Kidney (tissue), 14 donors: ENCODE measurements around the gene IL17F. TPM values are rescaled to one million over a fixed set of nuclear protein-coding genes. Genes with fewer than 3 reads are reported as not detected.

Experiments used
- DNase-seq, 5 donors: peaks; one replicate each; pipeline ENCODE4 v3.0.0-alpha.2; 2013 to 2020
- FAIRE-seq: peaks from 2 replicates; lab custom pipeline; 2012; peaks lifted over from hg19 to GRCh38; lab: Jason Lieb, UNC
- H3K27ac ChIP-seq, 2 donors: one replicate each; pipeline ENCODE4 v1.7.0; 2013; ENCODE audit warnings: low read depth in 2 of 2, low read length in 2 of 2, inconsistent platforms in 1 of 2
- H3K27me3 ChIP-seq: one replicate; pipeline ENCODE4 v1.7.1; 2013; ENCODE audit warnings: low read length, inconsistent platforms; ENCODE audit not compliant: control insufficient read depth, insufficient read depth
- H3K36me3 ChIP-seq, 3 donors: one replicate each; pipeline versions ENCODE4 v1.7.0 to v1.7.1; 2013; ENCODE audit warnings: low read length in 3 of 3, control low read depth in 1 of 3, inconsistent platforms in 1 of 3; ENCODE audit not compliant: insufficient read depth in 3 of 3, control insufficient read depth in 2 of 3
- H3K4me1 ChIP-seq, 3 donors: one replicate each; pipeline versions ENCODE4 v1.7.0 to v1.7.1; 2013; ENCODE audit warnings: low read length in 3 of 3, inconsistent platforms in 1 of 3, low read depth in 1 of 3; ENCODE audit not compliant: control insufficient read depth in 2 of 3, insufficient read depth in 2 of 3
- H3K4me3 ChIP-seq, 3 donors: one replicate each; pipeline versions ENCODE4 v1.7.0 to v1.8.1; 2013; ENCODE audit warnings: low read length in 3 of 3, control low read depth in 1 of 3, inconsistent platforms in 1 of 3
- H3K9ac ChIP-seq, 3 donors: one replicate each; pipeline versions ENCODE4 v1.7.0 to v1.7.1; 2013; ENCODE audit warnings: low read length in 3 of 3, control low read depth in 1 of 3, inconsistent platforms in 1 of 3
- H3K9me3 ChIP-seq, 3 donors: one replicate each; pipeline versions ENCODE4 v1.7.0 to v1.7.1; 2013; ENCODE audit warnings: low read length in 3 of 3, control low read depth in 1 of 3, inconsistent platforms in 1 of 3; ENCODE audit not compliant: control insufficient read depth in 2 of 3, insufficient read depth in 1 of 3
- intact Hi-C: fragments of 100-400 bp; cut with DNase I; formaldehyde crosslinking; loops from one replicate; pipeline ENCODE4 v1.11.1; 2022
- polyA plus RNA-seq: library from polyadenylated mRNA; stranded (reverse); fragments of 350-450 nt; fragmentation: Illumina TruSeq; extraction: RNeasy Lipid Tissue Mini Kit (QIAGEN cat#74804); gene quantifications from one replicate; pipeline ENCODE4 v1.2.3, GENCODE V29; 2014; ENCODE audit warnings: low read depth, low replicate concordance; ENCODE audit not compliant: insufficient read depth
- total RNA-seq: library from RNA; stranded (reverse); fragmentation: NEBNext Ultra II Directional; extraction: Animal tissue kit (Norgen Biotek cat#: 25700); gene quantifications from one replicate; pipeline ENCODE4 v1.2.1, GENCODE V29; 2021
- TF ChIP-seq, protein P1 (sequence below): IDR thresholded peaks from 3 replicates; pipeline ENCODE4 v1.5.1; 2012; ENCODE audit warnings: mild to moderate bottlenecking, moderate library complexity, borderline replicate concordance; ENCODE audit not compliant: insufficient read depth; ENCODE audit errors: extremely low read depth
- donor health status: control.
- donor health status: control.
- donor health status: control.
- donor health status: control.
- donor health status: control.
- donor health status: DM: yes; HTN: yes; CAD: no.
- donor health status: Normal renal cell carcinoma (clear cell type).

Gene IL17F
- total and polyA plus RNA-seq, 2 donors from 2014 or later = not detected

- FAIRE-seq (peak; percentile 99), DNase-seq (peak; percentile 98 to 100 (median 99))
- Histone ChIP-seq H3K36me3 (peaks cover 5 to 17% (median 8%) of the 10 kb centered on the region in 3 donors), H3K9ac (peak within 1 kb of the TSS; percentile 59 to 82 (median 66)), H3K27ac (peak within 1 kb of the TSS in 1 of 2 donors; percentile 41), H3K9me3 (no peaks in the 10 kb centered on the region), H3K4me1 (peaks cover 4 to 9% (median 6%) of the 10 kb centered on the region in 3 donors), H3K27me3 (no peaks in the 10 kb centered on the region), H3K4me3 (peak within 1 kb of the TSS; percentile 85 to 89 (median 86))
- TF ChIP-seq, protein P1, sequence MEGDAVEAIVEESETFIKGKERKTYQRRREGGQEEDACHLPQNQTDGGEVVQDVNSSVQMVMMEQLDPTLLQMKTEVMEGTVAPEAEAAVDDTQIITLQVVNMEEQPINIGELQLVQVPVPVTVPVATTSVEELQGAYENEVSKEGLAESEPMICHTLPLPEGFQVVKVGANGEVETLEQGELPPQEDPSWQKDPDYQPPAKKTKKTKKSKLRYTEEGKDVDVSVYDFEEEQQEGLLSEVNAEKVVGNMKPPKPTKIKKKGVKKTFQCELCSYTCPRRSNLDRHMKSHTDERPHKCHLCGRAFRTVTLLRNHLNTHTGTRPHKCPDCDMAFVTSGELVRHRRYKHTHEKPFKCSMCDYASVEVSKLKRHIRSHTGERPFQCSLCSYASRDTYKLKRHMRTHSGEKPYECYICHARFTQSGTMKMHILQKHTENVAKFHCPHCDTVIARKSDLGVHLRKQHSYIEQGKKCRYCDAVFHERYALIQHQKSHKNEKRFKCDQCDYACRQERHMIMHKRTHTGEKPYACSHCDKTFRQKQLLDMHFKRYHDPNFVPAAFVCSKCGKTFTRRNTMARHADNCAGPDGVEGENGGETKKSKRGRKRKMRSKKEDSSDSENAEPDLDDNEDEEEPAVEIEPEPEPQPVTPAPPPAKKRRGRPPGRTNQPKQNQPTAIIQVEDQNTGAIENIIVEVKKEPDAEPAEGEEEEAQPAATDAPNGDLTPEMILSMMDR = no peak
- intact Hi-C loops = no loop called here
Observed at GRCh38 chr6:52284460-52285176, 40.3 kb upstream of the IL17F start, which contains the start of gene MCM3. TSS of gene MCM3 (minus strand) at chr6:52284742. CDS start at chr6:52284674, 68 bp downstream.

DNA sequence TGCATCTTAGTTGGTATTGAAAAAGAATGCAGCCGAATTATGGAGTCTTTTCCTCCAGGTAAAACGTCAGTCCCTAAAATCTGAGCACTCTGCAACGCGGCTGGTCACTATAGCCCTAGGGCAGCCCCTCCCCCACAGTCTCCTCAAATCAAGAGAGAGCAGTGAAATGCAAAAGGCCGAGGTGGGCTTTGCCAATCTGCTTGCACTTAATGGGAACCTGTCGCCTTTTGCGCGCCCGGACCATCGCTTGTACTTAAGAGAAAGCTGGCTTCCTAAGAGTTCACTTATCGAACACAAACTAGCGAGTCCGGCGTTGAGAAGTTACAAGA is 39.8 kb upstream of the IL17F start:
- FAIRE-seq = no peak
- no peaks in the 10 kb centered on the region for H3K9me3 ChIP-seq
- intact Hi-C loops = no loop called here
- peak overlapping the region; percentile 74 to 86 (median 75) for H3K4me3 ChIP-seq
- H3K27me3 ChIP-seq = no peaks in the 10 kb centered on the region
- TF ChIP-seq, protein P1 = no peak
- H3K27ac ChIP-seq = peak overlapping the region in 1 of 2 donors; percentile 41
- H3K4me1 ChIP-seq = peaks cover 4 to 9% (median 6%) of the 10 kb centered on the region in 3 donors
- peak; percentile 75 to 85 (median 75) for DNase-seq
- H3K36me3 ChIP-seq = peaks cover 5 to 17% (median 8%) of the 10 kb centered on the region in 3 donors
- peak overlapping the region; percentile 35 to 82 (median 56) for H3K9ac ChIP-seq

GRCh38 chr6:52283111-52283510 is 38.8 kb upstream of the IL17F start:
- H3K9ac ChIP-seq = peak overlapping the region in 1 of 3 donors; percentile 56
- peak overlapping the region in 2 of 3 donors; percentile 74 to 86 for H3K4me3 ChIP-seq
- intact Hi-C loops = no loop called here
- H3K27ac ChIP-seq = no peak overlapping the region
- no peak for DNase-seq
- FAIRE-seq = no peak
- H3K36me3 ChIP-seq = peaks cover 5 to 17% (median 8%) of the 10 kb centered on the region in 3 donors
- TF ChIP-seq, protein P1 = no peak
- H3K27me3 ChIP-seq = no peaks in the 10 kb centered on the region
- no peaks in the 10 kb centered on the region for H3K9me3 ChIP-seq
- H3K4me1 ChIP-seq = peaks cover 4 to 9% (median 6%) of the 10 kb centered on the region in 3 donors
